DMS79 (cell line): ENCODE results near the gene PPP1R16B.

Source experiments
- DNase-seq: peaks from one replicate; lab custom pipeline; 2025; lab: John Stamatoyannopoulos, UW

PPP1R16B gene

DNA sequence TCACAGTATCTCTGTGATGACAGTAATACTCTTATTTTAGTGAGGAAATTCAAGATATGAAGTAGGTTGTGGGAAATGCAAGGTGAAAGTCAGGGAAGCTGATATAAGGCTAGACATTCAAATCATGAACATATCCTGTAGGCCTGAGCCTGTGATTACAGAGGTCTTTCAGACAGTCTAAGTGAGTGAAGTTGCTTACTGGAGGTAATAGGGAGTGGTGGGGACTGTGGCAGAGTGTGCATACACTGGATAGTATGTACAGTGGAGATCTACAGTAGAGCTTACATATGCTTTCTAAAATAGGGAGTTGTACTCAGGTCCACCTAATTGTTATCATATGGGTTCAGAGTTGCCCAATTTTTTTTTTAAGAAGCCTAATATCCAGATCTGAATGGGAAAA is 159.8 kb downstream of the PPP1R16B start:
- no peak for DNase-seq

DNA sequence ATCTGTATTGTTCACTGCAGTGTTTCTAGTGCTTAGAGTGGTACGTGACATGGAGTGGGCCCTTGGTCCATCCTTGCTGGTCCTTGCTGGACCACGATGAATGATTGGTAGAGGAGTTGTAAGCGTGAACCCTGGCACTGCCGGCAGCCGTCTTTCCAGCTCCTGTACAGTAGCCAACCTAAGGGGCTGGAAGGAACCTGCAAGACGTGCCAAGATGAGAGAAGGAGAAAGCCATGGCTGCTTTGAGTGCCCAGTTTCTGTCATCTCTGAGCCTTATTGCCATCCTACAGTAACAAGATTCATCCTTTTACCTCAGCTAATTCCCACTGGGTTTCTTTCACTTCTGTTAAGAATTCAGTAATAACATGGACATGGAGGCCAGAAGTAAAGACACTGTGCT is 162.6 kb downstream of the PPP1R16B start:
- no peak for DNase-seq

DNA sequence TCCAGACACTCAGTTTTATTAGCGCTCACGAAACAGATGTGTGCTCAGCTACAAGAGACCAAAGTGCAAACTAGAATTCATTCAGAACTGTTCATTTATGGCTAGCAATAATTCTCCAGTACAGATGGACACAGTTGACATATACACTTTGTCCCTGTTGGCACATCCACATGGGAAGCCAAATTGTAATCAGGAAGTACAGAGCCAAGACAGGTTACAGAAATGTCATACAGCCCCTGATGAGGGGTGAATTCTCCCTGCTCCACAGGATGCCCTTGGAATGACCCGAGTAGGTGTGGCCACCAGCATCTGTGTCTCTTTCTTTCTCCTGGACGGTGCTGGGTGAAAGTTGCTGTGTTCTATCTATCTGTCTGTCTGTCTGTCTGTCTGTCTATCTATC is 164.2 kb downstream of the PPP1R16B start:
- DNase-seq = no peak

DNA sequence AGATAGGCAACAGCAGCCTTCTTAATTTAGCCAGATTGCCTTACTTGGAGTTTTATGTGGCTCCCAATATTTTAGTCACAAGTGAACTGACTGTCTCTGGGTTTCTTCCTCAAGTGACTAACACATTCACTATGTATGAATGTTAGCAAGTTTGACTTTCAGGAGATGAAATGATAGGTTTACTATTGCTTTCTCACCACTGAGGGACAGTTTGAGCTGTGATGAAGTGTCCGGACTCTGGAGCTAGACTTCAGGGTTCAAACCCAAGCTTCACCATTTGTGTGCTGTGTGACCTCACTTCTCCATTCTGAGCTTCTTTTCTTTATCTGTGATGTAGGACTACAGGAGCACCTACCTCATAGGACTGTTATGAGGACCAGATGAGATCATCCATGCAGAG is 164.8 kb downstream of the PPP1R16B start:
- no peak for DNase-seq
